Measurements from ENCODE around the gene FKBP14. TPM values are rescaled to one million over a fixed set of nuclear protein-coding genes. Genes with fewer than 3 reads are reported as not detected.

FKBP14 gene
- total RNA-seq, 4 donors from 2014 or later: 4.0 to 12.9 (median 7.9) TPM

DNA sequence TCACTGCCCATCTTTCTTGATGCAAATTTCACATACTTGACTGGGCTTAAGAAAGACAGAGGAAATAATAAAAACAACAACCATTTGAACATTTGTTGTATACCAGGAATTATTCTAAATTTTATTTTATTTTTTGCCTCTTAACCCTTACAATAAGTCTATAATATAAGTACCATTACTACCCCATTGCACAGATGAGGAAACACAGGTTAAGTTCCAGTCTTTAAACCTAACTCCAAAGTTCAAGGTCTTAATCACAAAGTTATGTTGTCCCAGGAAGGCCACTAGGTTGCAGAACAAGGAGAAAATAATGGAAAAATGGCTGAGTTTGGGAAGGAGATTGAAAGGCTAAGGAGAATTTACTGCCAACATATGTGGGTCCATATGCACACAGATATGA lies 3.5 kb downstream of the FKBP14 start:
- TF ChIP-seq, protein P1, sequence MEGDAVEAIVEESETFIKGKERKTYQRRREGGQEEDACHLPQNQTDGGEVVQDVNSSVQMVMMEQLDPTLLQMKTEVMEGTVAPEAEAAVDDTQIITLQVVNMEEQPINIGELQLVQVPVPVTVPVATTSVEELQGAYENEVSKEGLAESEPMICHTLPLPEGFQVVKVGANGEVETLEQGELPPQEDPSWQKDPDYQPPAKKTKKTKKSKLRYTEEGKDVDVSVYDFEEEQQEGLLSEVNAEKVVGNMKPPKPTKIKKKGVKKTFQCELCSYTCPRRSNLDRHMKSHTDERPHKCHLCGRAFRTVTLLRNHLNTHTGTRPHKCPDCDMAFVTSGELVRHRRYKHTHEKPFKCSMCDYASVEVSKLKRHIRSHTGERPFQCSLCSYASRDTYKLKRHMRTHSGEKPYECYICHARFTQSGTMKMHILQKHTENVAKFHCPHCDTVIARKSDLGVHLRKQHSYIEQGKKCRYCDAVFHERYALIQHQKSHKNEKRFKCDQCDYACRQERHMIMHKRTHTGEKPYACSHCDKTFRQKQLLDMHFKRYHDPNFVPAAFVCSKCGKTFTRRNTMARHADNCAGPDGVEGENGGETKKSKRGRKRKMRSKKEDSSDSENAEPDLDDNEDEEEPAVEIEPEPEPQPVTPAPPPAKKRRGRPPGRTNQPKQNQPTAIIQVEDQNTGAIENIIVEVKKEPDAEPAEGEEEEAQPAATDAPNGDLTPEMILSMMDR (IDR thresholded peaks at IDR 0.05; ENCODE audit: low read depth): no peak

DNA sequence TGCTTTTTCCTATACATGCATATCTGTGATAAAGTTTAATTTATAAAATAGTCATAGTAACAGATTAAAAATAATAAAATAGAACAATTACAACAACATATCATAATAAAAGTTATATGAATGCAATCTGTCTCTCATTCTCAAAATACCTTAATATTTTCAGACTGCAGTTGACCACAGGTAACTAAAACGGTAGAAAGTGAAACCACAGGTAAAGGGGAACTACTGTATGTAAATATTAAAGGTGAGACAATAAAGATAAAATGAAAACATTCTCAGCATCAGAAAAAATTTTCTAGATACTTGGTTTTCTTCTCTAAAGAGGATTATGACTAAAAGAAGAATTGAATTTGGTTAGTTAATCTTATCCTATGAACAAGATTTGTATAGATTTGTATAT lies 6.0 kb downstream of the FKBP14 start:
- TF ChIP-seq, protein P1 (IDR thresholded peaks at IDR 0.05; ENCODE audit: low read depth): no peak

DNA sequence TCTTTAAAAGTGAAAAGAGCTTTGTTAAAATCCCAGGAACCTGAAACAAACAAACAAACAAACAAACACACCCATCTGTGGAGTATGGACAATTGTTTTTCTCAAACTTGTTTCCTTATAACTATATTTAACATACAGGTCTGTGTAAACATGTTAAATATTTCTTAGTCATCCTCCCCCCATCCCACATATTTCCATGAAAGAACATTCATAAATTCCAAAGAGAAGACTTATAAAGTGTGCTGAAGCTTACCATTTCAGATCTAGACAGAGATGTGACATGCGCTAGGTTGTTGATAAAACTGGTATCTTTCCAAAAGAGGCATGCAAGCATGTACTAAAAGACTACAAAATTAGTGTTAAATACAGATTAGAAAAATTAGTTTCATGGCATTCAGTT lies 6.5 kb downstream of the FKBP14 start:
- TF ChIP-seq, protein P1 (IDR thresholded peaks at IDR 0.05; ENCODE audit: low read depth): no peak

DNA sequence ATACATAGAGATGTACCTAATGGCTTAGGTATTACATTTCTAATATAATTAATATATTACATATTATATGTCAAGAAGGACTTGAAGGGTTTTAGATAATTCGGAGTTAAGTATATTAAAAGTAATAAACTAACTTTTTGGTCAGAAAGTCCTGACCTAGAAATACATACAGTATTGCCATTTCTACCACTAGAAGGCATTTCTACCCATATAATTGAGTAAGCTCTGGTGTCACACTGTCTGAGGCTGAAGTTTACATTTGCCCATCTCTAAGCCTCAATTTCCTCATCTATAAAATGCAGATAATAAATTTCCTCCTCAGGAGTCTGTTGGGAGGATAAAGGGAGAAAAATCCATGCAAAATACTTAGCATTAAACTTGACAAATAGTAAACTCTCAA lies 7.1 kb downstream of the FKBP14 start:
- TF ChIP-seq, protein P1 (IDR thresholded peaks at IDR 0.05; ENCODE audit: low read depth): no peak

DNA sequence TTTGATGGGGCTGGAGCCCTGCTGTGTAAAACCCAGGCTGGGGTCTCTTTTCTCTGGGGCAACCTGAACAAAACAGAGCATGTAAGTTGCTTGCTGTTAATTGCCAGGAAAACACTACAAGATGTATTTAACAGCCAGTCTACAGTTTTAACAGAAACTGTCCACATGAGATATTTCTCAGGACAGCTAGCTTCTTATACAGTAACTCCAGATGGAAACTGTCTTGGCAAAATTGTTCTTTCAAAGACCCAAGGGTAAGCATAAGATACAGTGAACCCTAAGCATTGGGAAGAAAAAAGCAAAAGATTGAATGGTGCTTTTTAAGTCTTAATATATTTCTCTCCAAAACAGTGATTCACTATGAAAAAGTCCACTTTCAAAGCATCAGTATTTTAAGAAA lies 8.1 kb downstream of the FKBP14 start:
- TF ChIP-seq, protein P1 (IDR thresholded peaks at IDR 0.05; ENCODE audit: low read depth): no peak

DNA sequence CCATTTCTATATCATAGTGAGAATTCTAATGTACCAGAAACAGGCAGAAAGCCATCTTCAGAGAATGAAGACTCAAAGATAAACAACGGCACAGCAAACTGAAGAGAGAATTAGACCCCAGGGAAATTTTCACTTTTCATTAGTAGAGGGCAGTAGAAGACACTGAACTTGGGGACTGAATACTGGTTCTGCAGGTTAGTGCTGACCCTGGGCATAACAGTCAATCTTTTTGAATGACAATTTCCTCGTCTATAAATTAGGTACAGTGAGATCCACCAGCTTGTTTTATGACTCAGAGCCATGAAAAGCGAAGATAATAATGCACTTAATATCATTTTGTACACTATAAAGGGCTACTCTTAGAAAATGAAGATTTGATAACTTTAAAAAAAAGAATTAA lies 13.7 kb downstream of the FKBP14 start:
- TF ChIP-seq, protein P1 (IDR thresholded peaks at IDR 0.05; ENCODE audit: low read depth): no peak

DNA sequence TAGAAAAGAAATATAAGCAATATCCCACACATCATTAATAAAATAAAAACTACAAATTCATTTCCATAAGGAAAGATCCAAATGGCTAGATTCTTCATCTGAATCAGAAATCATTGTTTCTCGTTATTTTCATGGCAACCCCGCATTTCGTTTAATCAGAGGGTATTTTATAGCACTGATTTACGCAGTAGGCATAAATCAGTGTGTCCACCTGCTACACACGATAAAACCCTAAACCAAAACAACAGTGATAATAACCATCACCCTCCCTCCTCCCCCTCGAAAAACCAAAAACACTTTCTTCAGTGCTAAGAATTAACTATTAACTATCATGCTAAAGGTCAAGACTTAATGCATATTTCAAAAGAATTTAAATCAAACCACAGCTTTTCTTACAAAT lies 16.5 kb downstream of the FKBP14 start:
- TF ChIP-seq, protein P1 (IDR thresholded peaks at IDR 0.05; ENCODE audit: low read depth): no peak
